CD8-positive, alpha-beta memory T cell (primary cell): ENCODE results near the gene STK4. TPM values are rescaled to one million over a fixed set of nuclear protein-coding genes. Genes with fewer than 3 reads are reported as not detected.

ENCODE experiments used
- CTCF ChIA-PET: fragments of 350-600 bp; sonication (Branson Sonifier 250); formaldehyde crosslinking; loops from one replicate; lab custom pipeline; 2021; ENCODE audit warnings: antibody characterized with exemption; lab: Charles Lee
- POLR2A ChIA-PET: fragments of 350-600 bp; sonication (Branson Sonifier 250); formaldehyde crosslinking; loops from one replicate; lab custom pipeline; 2021; ENCODE audit warnings: antibody characterized with exemption; lab: Charles Lee
- DNase-seq, 5 donors: peaks; one replicate each; pipeline versions ENCODE4 v3.0.0 to v3.0.0-alpha.2; 2020 to 2022; ENCODE audit warnings: mixed read lengths in 1 of 5
- H3K27ac ChIP-seq: one replicate; pipeline ENCODE4 v1.7.0; 2013; ENCODE audit warnings: low read depth, mild to moderate bottlenecking, low read length, moderate library complexity
- H3K27me3 ChIP-seq: 2 replicates; pipeline ENCODE4 v1.7.0; 2013; ENCODE audit warnings: low read length, mild to moderate bottlenecking; ENCODE audit not compliant: insufficient read depth, poor library complexity, severe bottlenecking
- H3K36me3 ChIP-seq: 2 replicates; pipeline ENCODE4 v1.7.0; 2013; ENCODE audit warnings: mild to moderate bottlenecking, low read length, moderate library complexity; ENCODE audit not compliant: insufficient read depth
- H3K4me1 ChIP-seq: 2 replicates; pipeline ENCODE4 v1.7.0; 2013; ENCODE audit warnings: mild to moderate bottlenecking, low read length, moderate library complexity; ENCODE audit not compliant: insufficient read depth
- H3K4me3 ChIP-seq: 2 replicates; pipeline ENCODE4 v1.7.0; 2013; ENCODE audit warnings: mild to moderate bottlenecking, low read length
- H3K9me3 ChIP-seq: 2 replicates; pipeline ENCODE4 v1.7.0; 2013; ENCODE audit warnings: mild to moderate bottlenecking, low read length
- H3K27ac Mint-ChIP-seq, 8 donors: one replicate each; pipeline ENCODE4 v1.8.0; 2020 to 2021; ENCODE audit warnings: mixed read lengths in 8 of 8, mild to moderate bottlenecking in 6 of 8, inconsistent platforms in 3 of 8, moderate library complexity in 3 of 8
- H3K27me3 Mint-ChIP-seq, 2 donors: one replicate each; pipeline ENCODE4 v1.8.0; 2020 to 2021; ENCODE audit warnings: mixed read lengths in 2 of 2, mild to moderate bottlenecking in 1 of 2, moderate library complexity in 1 of 2
- H3K36me3 Mint-ChIP-seq, 3 donors: one replicate each; pipeline ENCODE4 v1.8.0; 2020 to 2021; ENCODE audit warnings: mixed read lengths in 3 of 3, inconsistent platforms in 1 of 3, mild to moderate bottlenecking in 1 of 3
- H3K4me1 Mint-ChIP-seq, 3 donors: one replicate each; pipeline ENCODE4 v1.8.0; 2020 to 2021; ENCODE audit warnings: mixed read lengths in 3 of 3, inconsistent platforms in 1 of 3, mild to moderate bottlenecking in 1 of 3
- H3K4me3 Mint-ChIP-seq, 7 donors: one replicate each; pipeline ENCODE4 v1.8.0; 2020 to 2021; ENCODE audit warnings: mixed read lengths in 7 of 7, mild to moderate bottlenecking in 6 of 7, moderate library complexity in 4 of 7, inconsistent platforms in 2 of 7
- H3K9me3 Mint-ChIP-seq, 5 donors: one replicate each; pipeline ENCODE4 v1.8.0; 2020 to 2022; ENCODE audit warnings: mixed read lengths in 5 of 5, mild to moderate bottlenecking in 3 of 5, moderate library complexity in 2 of 5, inconsistent platforms in 1 of 5
- polyA plus RNA-seq: library from polyadenylated mRNA; unstranded; fragments of 300-500 nt; fragmentation: Illumina TruSeq; gene quantifications from one replicate; pipeline ENCODE4 v1.2.3, GENCODE V29; 2021
- total RNA-seq, 2 experiments: library from RNA; stranded (reverse); gene quantifications; one replicate each; pipeline ENCODE4 v1.2.3, GENCODE V29; 2021

STK4 gene
- total and polyA plus RNA-seq, 3 experiments from 2014 or later, result 192 to 210 (median 200) TPM

- no peaks in the 10 kb centered on the region for H3K4me1 ChIP-seq
- DNase-seq, result no peak
- no peaks in the 10 kb centered on the region for H3K9me3 Mint-ChIP-seq
- H3K36me3 ChIP-seq, result no peaks in the 10 kb centered on the region
- H3K27ac Mint-ChIP-seq, result peak within 1 kb of the TSS in 3 of 8 donors; percentile 38 to 75 (median 42)
- ChIA-PET CTCF (interaction anchor here (1.3 kb wide), 1 partner anchor 18 kb away, joined by 5 read pairs; no protein-coding TSS in a partner anchor), POLR2A (no interaction called here)
- peaks cover 12 to 14% of the 10 kb centered on the region in 2 donors for H3K27me3 Mint-ChIP-seq
- peaks cover 5 to 14% (median 8%) of the 10 kb centered on the region in 3 donors for H3K4me1 Mint-ChIP-seq
- H3K9me3 ChIP-seq, result no peaks in the 10 kb centered on the region
- no peak within 1 kb of the TSS for H3K4me3 ChIP-seq
- no peaks in the 10 kb centered on the region for H3K36me3 Mint-ChIP-seq
- no peaks in the 10 kb centered on the region for H3K27me3 ChIP-seq
- no peak within 1 kb of the TSS for H3K4me3 Mint-ChIP-seq
- no peak within 1 kb of the TSS for H3K27ac ChIP-seq
Observed at GRCh38 chr20:45114465-45115385, 148.4 kb downstream of the STK4 start, which contains the start of gene WFDC5. WFDC5 (minus strand) TSS chr20:45115174; CDS start chr20:45115083, 91 bp downstream.

GRCh38 chr20:45115386-45115774 is 149.1 kb downstream of the STK4 start:
- no peaks in the 10 kb centered on the region for H3K36me3 Mint-ChIP-seq
- no peaks in the 10 kb centered on the region for H3K27me3 ChIP-seq
- no peaks in the 10 kb centered on the region for H3K9me3 ChIP-seq
- no peak overlapping the region for H3K4me3 Mint-ChIP-seq
- no peaks in the 10 kb centered on the region for H3K36me3 ChIP-seq
- no peak overlapping the region for H3K4me3 ChIP-seq
- H3K27me3 Mint-ChIP-seq, result peaks cover 14 to 17% of the 10 kb centered on the region in 2 donors
- H3K27ac Mint-ChIP-seq, result peak overlapping the region in 2 of 8 donors; percentile 18 to 38
- ChIA-PET CTCF (no interaction called here), POLR2A (no interaction called here)
- no peaks in the 10 kb centered on the region for H3K9me3 Mint-ChIP-seq
- peaks cover 5 to 14% (median 8%) of the 10 kb centered on the region in 3 donors for H3K4me1 Mint-ChIP-seq
- no peak for DNase-seq
- H3K27ac ChIP-seq, result no peak overlapping the region
- H3K4me1 ChIP-seq, result no peaks in the 10 kb centered on the region

GRCh38 chr20:45115829-45116228 is 149.5 kb downstream of the STK4 start:
- H3K27ac ChIP-seq, result no peak overlapping the region
- POLR2A ChIA-PET, result no interaction called here
- H3K4me1 ChIP-seq, result no peaks in the 10 kb centered on the region
- Mint-ChIP-seq H3K4me1 (peaks cover 5 to 14% (median 8%) of the 10 kb centered on the region in 3 donors), H3K9me3 (no peaks in the 10 kb centered on the region), H3K36me3 (no peaks in the 10 kb centered on the region), H3K27me3 (peaks cover 14 to 20% of the 10 kb centered on the region in 2 donors), H3K27ac (no peak overlapping the region), H3K4me3 (no peak overlapping the region)
- H3K9me3 ChIP-seq, result no peaks in the 10 kb centered on the region
- CTCF ChIA-PET, result no interaction called here
- DNase-seq, result no peak
- no peak overlapping the region for H3K4me3 ChIP-seq
- no peaks in the 10 kb centered on the region for H3K27me3 ChIP-seq
- no peaks in the 10 kb centered on the region for H3K36me3 ChIP-seq

- Histone ChIP-seq H3K27me3 (no peaks in the 10 kb centered on the region), H3K4me1 (no peaks in the 10 kb centered on the region), H3K36me3 (no peaks in the 10 kb centered on the region), H3K9me3 (no peaks in the 10 kb centered on the region), H3K27ac (no peak overlapping the region), H3K4me3 (no peak overlapping the region)
- ChIA-PET POLR2A (no interaction called here), CTCF (interaction anchor here (0.7 kb wide), 1 partner anchor 15 kb away, joined by 3 read pairs; no protein-coding TSS in a partner anchor)
- no peaks in the 10 kb centered on the region for H3K36me3 Mint-ChIP-seq
- no peak for DNase-seq
- H3K27ac Mint-ChIP-seq, result no peak overlapping the region
- no peaks in the 10 kb centered on the region for H3K9me3 Mint-ChIP-seq
- H3K4me1 Mint-ChIP-seq, result peaks cover 5 to 14% (median 8%) of the 10 kb centered on the region in 3 donors
- H3K4me3 Mint-ChIP-seq, result no peak overlapping the region
- peaks cover 12 to 20% of the 10 kb centered on the region in 2 donors for H3K27me3 Mint-ChIP-seq
Observed at GRCh38 chr20:45117581-45117980, 151.3 kb downstream of the STK4 start.

- Mint-ChIP-seq H3K9me3 (no peaks in the 10 kb centered on the region), H3K4me3 (no peak overlapping the region), H3K27ac (no peak overlapping the region), H3K36me3 (no peaks in the 10 kb centered on the region), H3K4me1 (peaks cover 5 to 14% (median 8%) of the 10 kb centered on the region in 3 donors), H3K27me3 (peaks cover 12 to 20% of the 10 kb centered on the region in 2 donors)
- DNase-seq, result no peak
- Histone ChIP-seq H3K4me3 (no peak overlapping the region), H3K9me3 (no peaks in the 10 kb centered on the region), H3K4me1 (no peaks in the 10 kb centered on the region), H3K27me3 (no peaks in the 10 kb centered on the region), H3K36me3 (no peaks in the 10 kb centered on the region), H3K27ac (no peak overlapping the region)
- POLR2A ChIA-PET, result no interaction called here
- CTCF ChIA-PET, result no interaction called here
Observed at GRCh38 chr20:45118028-45118427, 151.7 kb downstream of the STK4 start.

GRCh38 chr20:45119556-45120266 is 153.4 kb downstream of the STK4 start:
- Mint-ChIP-seq H3K9me3 (no peaks in the 10 kb centered on the region), H3K27ac (no peak overlapping the region), H3K4me1 (peaks cover 2 to 11% (median 5%) of the 10 kb centered on the region in 3 donors), H3K36me3 (peaks cover 0 to under 1% (median 0%) of the 10 kb centered on the region in 3 donors), H3K4me3 (no peak overlapping the region), H3K27me3 (peaks cover 18 to 21% of the 10 kb centered on the region in 2 donors)
- DNase-seq, result no peak
- POLR2A ChIA-PET, result no interaction called here
- Histone ChIP-seq H3K9me3 (no peaks in the 10 kb centered on the region), H3K27me3 (no peaks in the 10 kb centered on the region), H3K4me3 (no peak overlapping the region), H3K27ac (no peak overlapping the region), H3K36me3 (no peaks in the 10 kb centered on the region), H3K4me1 (no peaks in the 10 kb centered on the region)
- CTCF ChIA-PET, result interaction anchor here (1.4 kb wide), 1 partner anchor 8 kb away, joined by 3 read pairs; no protein-coding TSS in a partner anchor

GRCh38 chr20:45121388-45121787 is 155.1 kb downstream of the STK4 start:
- Mint-ChIP-seq H3K27ac (no peak overlapping the region), H3K9me3 (no peaks in the 10 kb centered on the region), H3K4me1 (no peaks in the 10 kb centered on the region), H3K4me3 (no peak overlapping the region), H3K27me3 (peaks cover 15 to 27% of the 10 kb centered on the region in 2 donors), H3K36me3 (peaks cover 0 to 4% (median 0%) of the 10 kb centered on the region in 3 donors)
- no peaks in the 10 kb centered on the region for H3K27me3 ChIP-seq
- no peaks in the 10 kb centered on the region for H3K36me3 ChIP-seq
- H3K4me3 ChIP-seq, result no peak overlapping the region
- DNase-seq, result no peak
- no peak overlapping the region for H3K27ac ChIP-seq
- ChIA-PET POLR2A (no interaction called here), CTCF (interaction anchor here (1.4 to 1.7 kb wide), 2 partner anchors 9 to 26 kb away, joined by 3 read pairs; no protein-coding TSS in a partner anchor)
- H3K9me3 ChIP-seq, result no peaks in the 10 kb centered on the region
- H3K4me1 ChIP-seq, result no peaks in the 10 kb centered on the region
